ENCODE measurements around the gene TXNL4A.

Gene TXNL4A

GRCh38 chr18:79932907-79933306 lies 55.5 kb downstream of the TXNL4A start:
- DNase-seq: no peak

GRCh38 chr18:79931475-79931874 lies 56.9 kb downstream of the TXNL4A start:
- DNase-seq: no peak

- DNase-seq: no peak
Observed at GRCh38 chr18:79930020-79930642, 58.2 kb downstream of the TXNL4A start.

- DNase-seq: no peak
Observed at GRCh38 chr18:79928563-79928960, 59.8 kb downstream of the TXNL4A start.

GRCh38 chr18:79927607-79928562 lies 60.5 kb downstream of the TXNL4A start:
- DNase-seq: no peak

GRCh38 chr18:79926715-79927606 lies 61.4 kb downstream of the TXNL4A start:
- no peak for DNase-seq

GRCh38 chr18:79926306-79926705 lies 62.1 kb downstream of the TXNL4A start:
- no peak for DNase-seq

GRCh38 chr18:79924814-79925731 lies 63.3 kb downstream of the TXNL4A start:
- DNase-seq: no peak

GRCh38 chr18:79923896-79924585 lies 64.3 kb downstream of the TXNL4A start:
- DNase-seq: no peak

- DNase-seq: no peak
Observed at GRCh38 chr18:79922971-79923411, 65.4 kb downstream of the TXNL4A start.

GRCh38 chr18:79921984-79922965 lies 66.1 kb downstream of the TXNL4A start:
- no peak for DNase-seq

Data from stimulated activated CD4-positive, alpha-beta T cell treated with anti-CD3 and anti-CD28 coated beads, Interleukin-4, amount 100 ng/mL, for 1 hour (primary cell).